ENCODE data around the gene NANOG.
"Not testable (repeated sequence)": the region's sequence is repeated elsewhere in the genome, so short reads cannot be mapped to it uniquely, and the experiment has no call there.

NANOG gene

GRCh38 chr12:7806319-7806718 is 17.1 kb downstream of the NANOG start:
- not testable (repeated sequence) for DNase-seq

- DNase-seq: peak; percentile 38
These were observed 17.8 kb downstream of the NANOG start for GRCh38 chr12:7806863-7807487.

GRCh38 chr12:7825754-7826153 is 36.6 kb downstream of the NANOG start:
- DNase-seq: not testable (repeated sequence)

- DNase-seq: not testable (repeated sequence)
These were observed 40.5 kb downstream of the NANOG start for GRCh38 chr12:7829737-7830136.

- no peak for DNase-seq
These were observed 43.0 kb downstream of the NANOG start for GRCh38 chr12:7832059-7832696.

- not testable (repeated sequence) for DNase-seq
These were observed 44.0 kb downstream of the NANOG start for GRCh38 chr12:7833201-7833600.

GRCh38 chr12:7833831-7834230 is 44.6 kb downstream of the NANOG start:
- no peak for DNase-seq

GRCh38 chr12:7834701-7835100 is 45.5 kb downstream of the NANOG start:
- no peak for DNase-seq

GRCh38 chr12:7835116-7835515 is 45.9 kb downstream of the NANOG start:
- no peak for DNase-seq

GRCh38 chr12:7835766-7836165 is 46.6 kb downstream of the NANOG start:
- no peak for DNase-seq

- DNase-seq: no peak
These were observed 48.2 kb downstream of the NANOG start for GRCh38 chr12:7837366-7837765.

GRCh38 chr12:7839226-7839625 is 50.0 kb downstream of the NANOG start:
- DNase-seq: not testable (repeated sequence)

GRCh38 chr12:7839848-7840247 is 50.6 kb downstream of the NANOG start:
- DNase-seq: not testable (repeated sequence)

- not testable (repeated sequence) for DNase-seq
These were observed 53.2 kb downstream of the NANOG start for GRCh38 chr12:7842444-7842843.

GRCh38 chr12:7843149-7843548 is 53.9 kb downstream of the NANOG start:
- not testable (repeated sequence) for DNase-seq

GRCh38 chr12:7843583-7843982 is 54.4 kb downstream of the NANOG start:
- DNase-seq: not testable (repeated sequence)

- no peak for DNase-seq
These were observed 54.9 kb downstream of the NANOG start for GRCh38 chr12:7844116-7844515.

GRCh38 chr12:7847226-7848097 is 58.3 kb downstream of the NANOG start:
- not testable (repeated sequence) for DNase-seq

GRCh38 chr12:7848098-7848422 is 58.9 kb downstream of the NANOG start:
- DNase-seq: not testable (repeated sequence)

All from effector CD4-positive, alpha-beta T cell (primary cell).